MV-4-11 (cell line): ENCODE measurements around the gene NOC3L.
"Not testable (repeated sequence)": the region's sequence is repeated elsewhere in the genome, so short reads cannot be mapped to it uniquely, and the experiment has no call there.

Source experiments
- DNase-seq: peaks from one replicate; lab custom pipeline; 2025; lab: John Stamatoyannopoulos, UW

The NOC3L gene

GRCh38 chr10:94363251-94363565 lies 469 bp upstream of the NOC3L start:
- DNase-seq: no peak

GRCh38 chr10:94361171-94361794 lies 1.5 kb downstream of the NOC3L start:
- peak; percentile 6 for DNase-seq

- peak; percentile 6 for DNase-seq
Observed at GRCh38 chr10:94358480-94358879, 4.3 kb downstream of the NOC3L start.

DNA sequence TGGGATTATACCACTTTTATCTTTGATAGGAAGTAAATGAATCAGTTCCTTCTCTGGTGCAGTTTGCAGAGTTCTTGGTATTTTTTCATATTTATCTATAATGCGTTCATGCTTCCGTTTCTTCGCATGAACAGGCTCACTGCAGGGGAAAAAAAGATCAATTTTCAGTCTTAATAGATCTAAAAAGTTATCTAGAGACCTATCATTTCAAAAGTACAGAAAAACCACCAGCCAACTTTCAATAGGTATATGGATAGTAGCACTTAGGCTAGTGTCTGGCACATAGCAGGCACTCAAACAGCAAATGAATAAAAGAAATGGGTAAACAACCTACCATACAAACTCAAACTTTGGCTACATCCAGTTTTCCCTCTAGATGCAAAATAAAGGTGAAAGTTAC lies 5.5 kb downstream of the NOC3L start:
- DNase-seq: no peak

GRCh38 chr10:94355841-94356240 lies 6.9 kb downstream of the NOC3L start:
- no peak for DNase-seq

GRCh38 chr10:94353336-94353735 lies 9.4 kb downstream of the NOC3L start:
- DNase-seq: no peak

DNA sequence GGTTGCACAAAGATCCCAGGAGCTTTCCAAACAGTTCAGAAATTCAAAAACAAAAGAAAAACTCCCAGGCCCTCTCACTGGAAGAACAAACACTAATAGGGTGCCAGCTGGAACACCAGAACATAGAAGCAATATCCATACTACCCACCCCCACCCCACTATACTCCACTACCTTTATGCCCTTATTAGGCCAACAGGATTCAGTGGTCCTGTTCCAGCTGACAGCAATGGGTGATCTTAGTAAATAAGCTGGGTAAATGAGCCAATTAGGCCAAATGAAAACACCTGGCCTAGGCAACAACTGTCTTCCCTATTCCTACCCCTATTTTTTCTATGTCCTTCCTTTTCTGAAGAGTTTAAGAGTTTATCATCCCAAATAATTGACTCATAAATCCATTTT lies 11.7 kb downstream of the NOC3L start:
- DNase-seq: no peak

- not testable (repeated sequence) for DNase-seq
Observed at GRCh38 chr10:94350500-94350899, 12.2 kb downstream of the NOC3L start.

- DNase-seq: peak; percentile 40
Observed at GRCh38 chr10:94349327-94349726, 13.4 kb downstream of the NOC3L start.

GRCh38 chr10:94344522-94345122 lies 18.1 kb downstream of the NOC3L start:
- peak; percentile 68 for DNase-seq

GRCh38 chr10:94343151-94343550 lies 19.6 kb downstream of the NOC3L start:
- peak; percentile 6 for DNase-seq

DNA sequence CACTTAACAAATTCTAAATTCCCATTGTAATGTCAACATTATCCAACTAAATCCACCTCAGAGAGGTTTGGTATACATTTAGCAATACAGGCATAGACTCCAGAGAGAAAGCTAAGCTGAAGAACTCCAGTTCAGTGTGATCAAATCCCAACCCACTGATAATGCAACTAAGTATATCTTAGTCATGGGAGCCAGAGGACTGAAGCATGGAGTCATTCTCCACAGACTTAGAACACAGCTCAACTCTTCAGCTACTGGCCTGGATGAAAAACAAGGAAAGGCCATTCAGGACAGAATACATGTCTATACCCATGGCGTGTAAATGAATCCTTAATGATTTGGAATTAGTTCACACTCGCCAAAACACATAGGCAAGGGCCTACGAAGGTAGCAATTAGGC lies 27.9 kb downstream of the NOC3L start:
- no peak for DNase-seq

- DNase-seq: no peak
Observed at GRCh38 chr10:94333051-94333450, 29.7 kb downstream of the NOC3L start.

GRCh38 chr10:94328613-94329012 lies 34.1 kb downstream of the NOC3L start:
- no peak for DNase-seq

DNA sequence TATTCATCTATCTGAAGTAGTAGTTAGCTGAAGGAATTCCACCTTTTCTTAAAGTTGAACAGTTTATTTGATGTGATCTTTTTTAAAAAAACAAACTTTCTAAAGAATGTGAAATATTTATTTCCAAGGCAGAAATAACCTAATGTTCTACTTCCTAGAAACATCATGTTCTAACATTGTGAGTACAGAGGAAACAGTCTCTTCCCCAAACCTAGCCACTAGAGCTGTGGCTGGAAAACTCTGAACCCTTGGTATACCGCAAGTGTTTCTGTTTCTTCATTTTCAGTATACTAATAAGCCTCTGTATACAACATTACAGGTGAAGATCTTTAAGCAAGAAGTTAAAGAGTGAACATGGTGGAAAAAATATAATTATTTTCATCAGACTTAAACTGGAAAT lies 35.1 kb downstream of the NOC3L start:
- peak; percentile 48 for DNase-seq

GRCh38 chr10:94324609-94325233 lies 38.0 kb downstream of the NOC3L start:
- no peak for DNase-seq

- DNase-seq: peak; percentile 36
Observed at GRCh38 chr10:94320285-94320914, 42.3 kb downstream of the NOC3L start.

DNA sequence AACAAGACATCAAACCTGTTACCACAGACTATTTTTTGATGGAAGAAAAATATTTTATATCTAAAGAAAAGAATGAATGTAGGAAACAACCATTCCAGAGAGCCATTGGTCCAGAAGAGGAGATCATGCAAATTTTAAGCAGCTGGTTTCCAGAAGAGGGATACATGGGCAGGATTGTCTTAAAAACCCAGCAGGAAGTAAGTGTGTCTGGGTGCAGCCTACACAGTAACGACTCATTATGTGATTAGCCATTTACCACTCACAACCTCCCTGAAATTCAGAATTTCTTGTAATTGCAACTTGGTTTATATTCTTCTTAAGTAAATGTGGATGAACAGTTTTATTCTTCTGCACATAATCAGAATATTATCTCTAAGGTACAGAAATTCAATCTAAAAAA lies 46.2 kb downstream of the NOC3L start:
- DNase-seq: no peak

- DNase-seq: no peak
Observed at GRCh38 chr10:94315975-94316464, 46.7 kb downstream of the NOC3L start.

DNA sequence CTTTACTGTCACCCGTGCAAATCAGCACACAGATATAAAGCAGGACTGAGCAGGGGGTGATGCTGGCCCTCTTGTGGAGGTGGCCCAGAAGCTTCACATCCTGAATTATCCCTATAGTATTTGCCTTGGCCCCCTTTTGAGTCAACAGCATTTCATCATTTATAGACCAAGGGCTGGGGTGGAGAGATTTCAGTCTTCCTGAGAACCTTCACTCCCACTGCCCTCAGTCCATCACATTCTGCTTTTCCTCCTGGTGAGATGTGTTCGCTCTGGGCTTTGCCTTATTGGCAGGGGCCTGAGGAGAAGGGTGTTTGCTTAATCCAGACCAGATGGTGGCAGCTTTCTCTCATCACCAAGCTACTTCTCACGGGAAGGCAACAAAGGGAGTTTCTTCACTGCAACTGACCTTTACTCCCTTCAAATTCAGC lies 47.7 kb downstream of the NOC3L start:
- no peak for DNase-seq

- no peak for DNase-seq
Observed at GRCh38 chr10:94310369-94310768, 52.4 kb downstream of the NOC3L start.

DNA sequence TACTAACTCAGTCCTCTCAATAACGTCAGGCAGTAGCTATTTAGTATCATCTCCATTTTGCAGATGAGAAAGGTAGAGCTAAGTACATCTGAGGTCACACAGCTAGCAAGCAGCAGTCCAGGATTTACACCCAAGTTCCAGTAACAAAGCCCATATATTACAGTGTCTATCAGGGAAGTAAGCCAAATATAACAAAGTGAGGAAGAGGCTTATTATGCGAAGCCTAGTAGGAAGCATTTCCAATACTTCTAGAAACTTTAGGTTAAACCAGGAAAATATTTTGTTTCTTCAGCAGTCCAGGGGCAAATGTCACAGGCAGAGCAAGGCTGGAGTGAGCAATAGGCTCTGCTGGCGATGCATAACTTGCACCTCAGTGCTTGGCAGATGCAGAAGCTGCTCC lies 53.9 kb downstream of the NOC3L start:
- no peak for DNase-seq

DNA sequence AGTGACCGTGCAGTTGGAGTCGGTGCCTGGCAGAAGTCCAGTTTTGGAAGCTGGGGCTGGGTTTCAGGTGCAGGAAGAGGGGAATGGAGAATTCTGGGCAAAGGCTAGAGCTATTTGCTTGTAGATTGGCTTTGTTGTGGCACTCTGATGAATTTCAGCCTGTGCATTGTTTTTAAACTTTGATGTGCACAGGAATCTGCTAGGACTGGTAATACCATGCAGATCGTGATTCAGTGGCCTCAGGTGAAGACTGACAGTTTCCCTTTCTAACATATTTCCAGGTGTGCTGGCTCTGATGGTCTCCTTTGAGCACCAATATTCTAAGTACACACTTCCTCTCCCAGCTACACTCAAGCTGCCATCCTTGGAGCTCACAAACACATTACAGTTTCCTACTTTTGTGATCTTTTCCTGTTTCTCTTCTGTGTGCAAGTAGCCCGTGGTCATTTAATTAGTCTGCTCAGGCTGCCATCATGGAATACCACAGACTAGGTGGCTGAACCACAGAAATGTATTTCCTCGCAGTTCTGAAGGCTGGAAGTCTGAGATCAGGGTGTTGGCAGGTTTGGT lies 55.6 kb downstream of the NOC3L start:
- no peak for DNase-seq
